GM21723 (cell line): ENCODE data around the gene KRTAP5-6.

Source experiments
- ATAC-seq: cut with Tn5 transposase; IDR thresholded peaks from one replicate; pipeline ENCODE4 v1.9.1; 2021; ENCODE audit warnings: mild to moderate bottlenecking, moderate library complexity; ENCODE audit not compliant: unreplicated experiment

Gene KRTAP5-6

GRCh38 chr11:1732418-1733008, 35.5 kb downstream of the KRTAP5-6 start:
- ATAC-seq, result no peak

GRCh38 chr11:1733009-1733715, 36.2 kb downstream of the KRTAP5-6 start:
- no peak for ATAC-seq

- ATAC-seq, result no peak
Observed at GRCh38 chr11:1733716-1734640, 37.0 kb downstream of the KRTAP5-6 start.

GRCh38 chr11:1734641-1735081, 37.7 kb downstream of the KRTAP5-6 start:
- ATAC-seq, result no peak

- ATAC-seq, result no peak
Observed at GRCh38 chr11:1735271-1735670, 38.3 kb downstream of the KRTAP5-6 start.

- ATAC-seq, result no peak
Observed at GRCh38 chr11:1736447-1736992, 39.5 kb downstream of the KRTAP5-6 start.

- no peak for ATAC-seq
Observed at GRCh38 chr11:1737080-1737757, 40.2 kb downstream of the KRTAP5-6 start.

GRCh38 chr11:1738380-1738779, 41.4 kb downstream of the KRTAP5-6 start:
- no peak for ATAC-seq

- no peak for ATAC-seq
Observed at GRCh38 chr11:1739576-1739975, 42.6 kb downstream of the KRTAP5-6 start.

GRCh38 chr11:1740786-1741530, 44.0 kb downstream of the KRTAP5-6 start:
- no peak for ATAC-seq

GRCh38 chr11:1741741-1742140, 44.7 kb downstream of the KRTAP5-6 start:
- ATAC-seq, result no peak

GRCh38 chr11:1742371-1742770, 45.4 kb downstream of the KRTAP5-6 start:
- ATAC-seq, result no peak

- no peak for ATAC-seq
Observed at GRCh38 chr11:1742869-1743584, 46.0 kb downstream of the KRTAP5-6 start.

- ATAC-seq, result no peak
Observed at GRCh38 chr11:1743585-1744136, 46.7 kb downstream of the KRTAP5-6 start.

- ATAC-seq, result no peak
Observed at GRCh38 chr11:1744137-1744886, 47.3 kb downstream of the KRTAP5-6 start.

GRCh38 chr11:1744891-1745700, 48.1 kb downstream of the KRTAP5-6 start:
- no peak for ATAC-seq

GRCh38 chr11:1745701-1746320, 48.8 kb downstream of the KRTAP5-6 start:
- ATAC-seq, result no peak
